HepG2 (cell line): Measurements from ENCODE around the gene MRPS18C.

ENCODE experiments used
- NFE2L1 ChIP-seq: sonication (generic); formaldehyde crosslinking; IDR thresholded peaks from 2 replicates; pipeline ENCODE4 v1.4.0; 2020; ENCODE audit warnings: missing genetic modification reagents, mild to moderate bottlenecking, borderline replicate concordance
- TF ChIP-seq, protein P1 (sequence below): sonication (generic); formaldehyde crosslinking; IDR thresholded peaks from 2 replicates; pipeline ENCODE4 v1.4.0; 2020; ENCODE audit warnings: missing genetic modification reagents

DNA sequence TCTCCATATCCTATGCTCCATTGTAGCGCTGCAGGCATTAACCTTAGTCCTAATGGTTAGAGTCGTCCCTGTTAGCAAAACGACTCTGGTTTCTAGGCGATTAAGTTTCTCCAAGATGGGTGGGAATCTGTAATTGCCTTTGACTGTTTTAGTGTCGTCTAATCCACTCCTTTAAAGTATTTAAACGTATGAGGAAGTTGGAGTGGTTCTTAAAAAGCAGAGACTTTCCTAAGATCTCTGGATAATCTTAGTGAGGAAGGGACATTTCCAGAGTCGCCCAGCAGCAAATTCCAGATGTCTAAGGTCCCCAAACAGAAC, 285 bp downstream of the MRPS18C start:
- no peak for TF ChIP-seq NFE2L1 (CRISPR knock-in tag)
- TF ChIP-seq, protein P1, sequence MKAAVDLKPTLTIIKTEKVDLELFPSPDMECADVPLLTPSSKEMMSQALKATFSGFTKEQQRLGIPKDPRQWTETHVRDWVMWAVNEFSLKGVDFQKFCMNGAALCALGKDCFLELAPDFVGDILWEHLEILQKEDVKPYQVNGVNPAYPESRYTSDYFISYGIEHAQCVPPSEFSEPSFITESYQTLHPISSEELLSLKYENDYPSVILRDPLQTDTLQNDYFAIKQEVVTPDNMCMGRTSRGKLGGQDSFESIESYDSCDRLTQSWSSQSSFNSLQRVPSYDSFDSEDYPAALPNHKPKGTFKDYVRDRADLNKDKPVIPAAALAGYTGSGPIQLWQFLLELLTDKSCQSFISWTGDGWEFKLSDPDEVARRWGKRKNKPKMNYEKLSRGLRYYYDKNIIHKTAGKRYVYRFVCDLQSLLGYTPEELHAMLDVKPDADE (CRISPR knock-in tag), result no peak
